Measurements from ENCODE around the gene MSTN. TPM values are rescaled to one million over a fixed set of nuclear protein-coding genes. Genes with fewer than 3 reads are reported as not detected.

Gene MSTN
- total RNA-seq, 1 experiment from 2014 or later = not detected

- no peak overlapping the region for H4K91ac ChIP-seq (ENCODE audit: insufficient read length, low read depth, low read length)
- H3K27ac ChIP-seq (ENCODE audit: insufficient read length, low read depth, low read length) = no peak overlapping the region
- H2BK12ac ChIP-seq (ENCODE audit: insufficient read length, low read depth, low read length) = no peak overlapping the region
- no peaks in the 10 kb centered on the region for H3K4me1 ChIP-seq (ENCODE audit: insufficient read depth, low read length)
- H2AFZ ChIP-seq (ENCODE audit: low read length) = no peak overlapping the region
- no peaks in the 10 kb centered on the region for H3K79me1 ChIP-seq (ENCODE audit: insufficient read depth, low read depth, low read length, poor library complexity, severe bottlenecking)
- no peak overlapping the region for H4K5ac ChIP-seq (ENCODE audit: insufficient read length, low read depth, low read length)
- no peak overlapping the region for H3K18ac ChIP-seq (ENCODE audit: insufficient read length, low read depth, low read length)
- no peak overlapping the region for H2BK5ac ChIP-seq (ENCODE audit: insufficient read length, low read length)
- Mint-ChIP-seq H3K27ac (no peak overlapping the region), H3K4me3 (no peak overlapping the region), H3K4me1 (peaks cover 0 to 2% of the 10 kb centered on the region in 2 experiments; a peak in 1 of 4 replicates), H3K27me3 (ENCODE audit: low read depth) (peaks cover 3% of the 10 kb centered on the region), H3K36me3 (ENCODE audit: insufficient read depth in 1 of 3, low read depth in 3 of 3) (peaks cover 0 to 5% (median 2%) of the 10 kb centered on the region in 3 experiments; a peak in 2 of 7 replicates), H3K9me3 (peaks cover 5 to 6% of the 10 kb centered on the region in 2 experiments)
- no peaks in the 10 kb centered on the region for H3K27me3 ChIP-seq (ENCODE audit: insufficient read depth, low read length)
- no peak overlapping the region for H3K56ac ChIP-seq (ENCODE audit: insufficient read length, low read depth, low read length)
- H2BK120ac ChIP-seq (ENCODE audit: low read depth, low read length, poor library complexity, severe bottlenecking) = no peak overlapping the region
- H3K4me2 ChIP-seq (ENCODE audit: insufficient read depth, insufficient read length, low read length) = no peak overlapping the region
- no peak for DNase-seq
- TF ChIP-seq CTCF (conservative IDR thresholded peaks at IDR 0.05) = no peak
- no peaks in the 10 kb centered on the region for H3K23me2 ChIP-seq (ENCODE audit: insufficient read length, low read depth, low read length, poor library complexity, severe bottlenecking)
- no peaks in the 10 kb centered on the region for H3K9me3 ChIP-seq (ENCODE audit: control insufficient read depth, low read depth, low read length)
- no peak overlapping the region for H3T11ph ChIP-seq (ENCODE audit: low read length)
- H3K79me2 ChIP-seq (ENCODE audit: insufficient read depth, low read length) = no peaks in the 10 kb centered on the region
- no peak overlapping the region for H4K8ac ChIP-seq (replicated peaks; ENCODE audit: insufficient read length, low read depth, low read length)
- H3K9ac ChIP-seq (ENCODE audit: extremely low read depth, insufficient read length, low read length) = no peak overlapping the region
- H3K4ac ChIP-seq (ENCODE audit: low read depth, low read length) = no peak overlapping the region
- no peak overlapping the region for H3K14ac ChIP-seq (ENCODE audit: insufficient read depth, low read length)
- H2BK15ac ChIP-seq (ENCODE audit: low read depth, low read length) = no peak overlapping the region
- H3K23ac ChIP-seq (ENCODE audit: insufficient read length, low read depth, low read length) = no peak overlapping the region
- H2BK20ac ChIP-seq (ENCODE audit: low read depth, low read length, poor library complexity, severe bottlenecking) = no peak overlapping the region
- no peaks in the 10 kb centered on the region for H4K20me1 ChIP-seq (ENCODE audit: control insufficient read depth, insufficient read depth, insufficient read length)
- no peak overlapping the region for H2AK5ac ChIP-seq (ENCODE audit: insufficient read length, low read length)
These were observed 36.3 kb upstream of the MSTN start for GRCh38 chr2:190098851-190099250.
